Measurements from ENCODE around the gene TRAF7. TPM values are rescaled to one million over a fixed set of nuclear protein-coding genes. Genes with fewer than 3 reads are reported as not detected.

The TRAF7 gene
- total and polyA plus RNA-seq, 2 of the 8 experiments (the other 6 are each of a cell fraction or from before 2014, with no cell fraction given): 96.8 to 148 TPM

DNA sequence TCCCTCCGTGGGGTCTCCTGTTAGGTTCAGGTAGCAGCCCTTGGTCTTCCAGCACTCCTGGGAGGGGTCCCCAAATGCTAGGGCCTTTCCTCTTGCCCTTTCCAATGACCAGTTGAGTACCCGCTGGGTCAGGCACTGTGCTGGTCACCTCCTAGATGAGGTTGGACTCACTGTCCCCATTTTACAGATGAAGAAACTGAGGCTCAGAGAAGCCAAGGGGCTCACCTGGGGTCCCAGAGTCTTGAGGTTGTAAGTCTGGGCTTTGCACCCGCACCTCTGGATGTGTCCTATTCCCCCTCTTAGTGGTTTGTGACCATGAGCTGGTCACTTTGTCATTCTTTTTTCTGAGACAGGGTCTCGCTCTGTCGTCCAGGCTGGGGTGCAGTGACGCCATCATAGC is 42.2 kb downstream of the TRAF7 start:
- Histone ChIP-seq H3K4me3 (ENCODE audit: extremely low read depth in 1 of 4, insufficient read depth in 2 of 4, low read depth in 3 of 4, low read length in 4 of 4) (no peak overlapping the region), H3K23ac (ENCODE audit: insufficient read length) (no peak overlapping the region), H2BK5ac (ENCODE audit: low read depth, low read length) (no peak overlapping the region), H2BK120ac (replicated peaks; ENCODE audit: low read depth, low read length) (no peak overlapping the region), H3K14ac (ENCODE audit: insufficient read length) (no peak overlapping the region), H2BK15ac (ENCODE audit: low read length) (peak overlapping the region; percentile 72; the same call in 1 of the 2 replicates), H4K20me1 (replicated peaks in 1 of 2; ENCODE audit: control insufficient read depth in 1 of 2, insufficient read depth in 2 of 2, low read length in 2 of 2) (peaks cover 4 to 14% of the 10 kb centered on the region in 2 experiments), H4K91ac (replicated peaks; ENCODE audit: insufficient read length, low read length) (peak overlapping the region; percentile 85), H3K4me2 (ENCODE audit: insufficient read depth in 1 of 2, low read depth in 2 of 2, low read length in 2 of 2) (no peak overlapping the region; a peak in 1 of 4 replicates), H2BK12ac (ENCODE audit: low read depth, low read length) (no peak overlapping the region), H3K23me2 (ENCODE audit: low read depth, low read length) (peaks cover 8% of the 10 kb centered on the region; the same call in 1 of the 2 replicates), H4K8ac (ENCODE audit: extremely low read depth, insufficient read depth, low read length) (peak overlapping the region; percentile 14; the same call in 1 of the 2 replicates), H2AFZ (ENCODE audit: low read length) (no peak overlapping the region), H2AK5ac (ENCODE audit: low read depth, low read length) (no peak overlapping the region), H2BK20ac (ENCODE audit: low read length) (no peak overlapping the region), H3K79me1 (ENCODE audit: low read depth, low read length) (no peaks in the 10 kb centered on the region), H3K79me2 (ENCODE audit: control insufficient read depth in 1 of 2, insufficient read depth in 2 of 2, low read length in 2 of 2) (no peaks in the 10 kb centered on the region), H3K4ac (replicated peaks; ENCODE audit: insufficient read length, low read depth, low read length) (no peak overlapping the region), H3K27ac (ENCODE audit: low read depth, low read length) (no peak overlapping the region), H3K27me3 (replicated peaks in 1 of 4; ENCODE audit: control insufficient read depth in 3 of 4, extremely low read depth in 1 of 4, insufficient read depth in 3 of 4, low read length in 3 of 4) (peaks cover 4 to 34% (median 24%) of the 10 kb centered on the region in 4 experiments), H3K9me3 (ENCODE audit: insufficient read depth in 2 of 2, low read depth in 1 of 2, low read length in 1 of 2) (no peaks in the 10 kb centered on the region), H3K36me3 (ENCODE audit: control insufficient read depth in 2 of 4, insufficient read depth in 4 of 4, low read length in 3 of 4) (no peaks in the 10 kb centered on the region), H4K5ac (ENCODE audit: insufficient read length, low read depth, low read length) (no peak overlapping the region), H3K9ac (replicated peaks in 1 of 4; ENCODE audit: extremely low read depth in 1 of 4, low read depth in 3 of 4, low read length in 3 of 4) (no peak overlapping the region), H3K4me1 (replicated peaks in 1 of 4; ENCODE audit: control insufficient read depth in 3 of 4, insufficient read depth in 4 of 4, low read length in 3 of 4) (peaks cover 0 to 10% (median 3%) of the 10 kb centered on the region in 4 experiments; a peak in 4 of 7 replicates), H3K56ac (replicated peaks; ENCODE audit: insufficient read length, low read depth, low read length) (no peak overlapping the region), H3K18ac (ENCODE audit: extremely low read depth, low read length) (no peak overlapping the region)
- FAIRE-seq (no peak), DNase-seq (ENCODE audit: low read depth in 1 of 2, low spot score in 2 of 2) (no peak)
- ChIA-PET CTCF (ENCODE audit: partially characterized antibody) (interaction anchor here (0.9 to 1.8 kb wide), 2 partner anchors 13 to 39 kb away, joined by 3 to 6 read pairs; partner anchors contain the start of gene DNASE1L2), POLR2A (ENCODE audit: partially characterized antibody) (interaction anchor here (0.8 to 6.9 kb wide), 12 partner anchors 8 to 65 kb away, joined by 3 to 63 read pairs (median 6); partner anchors contain the start of genes BRICD5, DNASE1L2, ECI1 and MLST8)
- 80% methylated on average over 6 of the region's 6 CpGs; no CpG with 5 or more reads in 1 of the 2 experiments for WGBS, 2 experiments (ENCODE audit: extremely low coverage in 1 of 2, insufficient coverage in 1 of 2, insufficient read length in 1 of 2, insufficient replicate concordance in 2 of 2, low coverage in 1 of 2, low lambda C conversion rate in 2 of 2, missing lambda C conversion rate in 1 of 2)
- TF ChIP-seq KDM1A (IDR thresholded peaks at IDR 0.05; ENCODE audit: borderline replicate concordance, low read length) (peak; percentile 46; the same call in 1 of the 2 replicates), CEBPB (IDR thresholded peaks at IDR 0.05; ENCODE audit: low read depth, low read length) (no peak), PHF8 (conservative IDR thresholded peaks at IDR 0.05; ENCODE audit: low read depth, low read length) (no peak)
